NCI-H128 (cell line): Measurements from ENCODE around the gene NUBP2.

Source experiments
- DNase-seq: peaks from one replicate; lab custom pipeline; 2025; ENCODE audit not compliant: unreplicated experiment; lab: John Stamatoyannopoulos, UW

The NUBP2 gene

DNA sequence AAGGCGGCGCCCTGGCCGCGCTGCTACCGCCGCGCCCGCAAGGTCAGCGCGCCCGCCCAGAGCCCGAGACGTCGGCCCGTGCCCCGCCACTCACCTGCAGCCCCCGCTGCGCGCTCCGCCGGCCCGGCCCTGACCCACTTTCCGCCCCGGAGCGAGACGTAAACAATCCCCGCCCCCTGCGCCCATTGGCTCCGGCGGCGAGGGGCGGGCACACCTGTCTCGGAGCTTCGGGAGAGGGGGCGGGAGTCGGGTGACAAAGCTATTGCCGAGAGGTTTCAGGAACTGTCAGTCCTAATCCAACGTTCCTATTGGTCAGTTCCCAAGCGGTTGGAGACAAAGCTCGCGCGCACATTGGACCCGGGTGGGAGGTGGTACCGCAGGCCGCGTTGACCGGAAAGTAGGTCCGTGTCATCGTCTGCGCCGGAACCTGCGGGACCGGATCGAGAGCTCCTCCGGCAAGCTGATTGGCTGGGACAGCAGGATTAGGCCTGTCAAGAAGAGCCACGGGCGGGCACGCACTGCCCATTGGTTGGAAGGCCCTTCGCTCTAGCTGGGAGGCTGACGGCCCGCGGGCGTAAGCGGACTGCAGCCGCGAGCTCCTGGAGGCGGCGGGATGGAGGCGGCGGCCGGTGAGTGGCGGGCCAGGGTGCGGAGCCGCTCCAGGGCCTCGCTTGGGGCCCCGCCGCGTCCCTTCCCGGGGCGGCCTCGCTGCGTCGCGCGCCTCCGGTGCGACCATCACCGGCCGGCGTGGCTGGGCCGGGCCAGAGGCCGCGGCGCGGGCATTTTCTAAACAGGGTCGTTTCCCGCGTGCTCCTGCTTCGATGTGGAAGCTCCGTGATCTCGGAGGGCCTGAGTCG is at the start of gene NUBP2, which contains the start of gene SPSB3:
NUBP2 (plus strand) TSS at position 553 of the 857 bp plus-strand sequence; CDS start at position 614, 61 bp downstream.
SPSB3 (minus strand) TSS at position 164 of the 857 bp plus-strand sequence. CDS start 1,088 bp downstream, outside the sequence.
- DNase-seq = peak; percentile 96

- no peak for DNase-seq
Observed at GRCh38 chr16:1734123-1734522, 48.6 kb upstream of the NUBP2 start.

- DNase-seq = no peak
Observed at GRCh38 chr16:1734816-1735215, 47.9 kb upstream of the NUBP2 start.

GRCh38 chr16:1740234-1740633 is 42.5 kb upstream of the NUBP2 start:
- DNase-seq = no peak

DNA sequence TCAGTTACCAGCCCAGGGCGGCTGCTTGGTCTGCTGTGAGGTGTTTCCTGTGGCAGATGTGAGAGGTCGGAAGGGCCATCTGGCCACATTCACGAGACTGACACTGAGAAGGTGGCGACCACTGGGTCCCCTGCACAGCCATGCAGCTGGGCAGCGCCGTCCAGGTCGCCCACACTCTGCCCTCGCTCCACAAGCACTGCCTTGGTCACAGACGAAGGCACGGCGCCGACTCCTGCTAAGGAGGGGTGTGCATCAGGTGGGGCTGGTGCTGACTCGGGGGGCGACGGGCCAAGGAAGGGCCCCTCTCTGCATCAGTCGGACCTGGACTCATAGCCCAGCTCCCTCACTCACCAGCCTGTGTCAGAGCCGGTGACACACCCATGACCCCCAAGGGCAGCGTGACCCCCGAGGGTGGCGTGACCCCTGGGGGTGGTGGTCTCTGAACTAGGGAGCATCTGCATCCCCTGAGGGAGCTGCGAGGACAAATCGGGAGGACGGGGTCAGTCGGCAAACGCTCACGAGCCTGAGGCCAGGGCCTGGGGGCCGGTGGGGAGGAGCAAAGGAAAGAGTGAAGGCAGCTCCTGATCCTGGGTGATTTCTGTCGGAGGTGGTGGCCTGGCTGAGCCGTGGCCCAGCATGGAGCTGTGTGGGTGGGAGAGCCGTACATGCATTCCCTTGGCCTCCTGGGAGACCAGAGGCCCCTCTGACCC is 41.8 kb upstream of the NUBP2 start:
- no peak for DNase-seq

DNA sequence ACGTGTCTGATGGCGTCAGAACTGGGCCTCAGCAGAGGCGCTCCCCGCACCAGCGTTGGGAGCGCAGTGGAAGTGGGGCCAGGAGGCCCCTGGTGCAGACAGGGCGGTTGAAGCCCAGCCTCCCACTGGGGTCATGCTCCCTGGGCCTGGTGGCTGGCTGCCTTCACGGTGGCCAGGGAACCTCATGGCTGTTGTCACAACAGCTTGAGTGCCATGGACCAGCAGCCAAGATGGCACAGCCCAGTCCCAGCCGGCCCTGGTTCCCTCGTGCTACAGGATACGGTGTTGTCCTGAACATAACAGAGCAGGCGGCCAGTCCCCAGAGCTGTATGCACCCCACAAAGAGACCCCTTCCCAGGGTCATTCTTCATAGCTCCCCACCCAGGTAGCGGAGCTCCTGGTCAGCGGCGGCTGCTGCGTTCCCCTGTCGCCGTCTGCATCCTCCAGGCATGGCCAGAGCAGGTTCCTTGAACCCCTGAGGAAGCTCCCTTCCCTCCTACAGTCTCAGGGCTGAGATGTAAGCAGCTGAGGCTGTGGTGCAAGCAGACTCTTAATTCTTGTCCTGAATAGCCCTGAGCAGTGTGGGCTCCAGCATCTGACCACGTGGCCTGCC is 41.1 kb upstream of the NUBP2 start:
- no peak for DNase-seq

GRCh38 chr16:1743376-1744337 is 39.1 kb upstream of the NUBP2 start:
- no peak for DNase-seq

- DNase-seq = no peak
Observed at GRCh38 chr16:1744338-1744840, 38.4 kb upstream of the NUBP2 start.

GRCh38 chr16:1745181-1745899 is 37.4 kb upstream of the NUBP2 start:
- DNase-seq = no peak

- no peak for DNase-seq
Observed at GRCh38 chr16:1745900-1746692, 36.7 kb upstream of the NUBP2 start.

DNA sequence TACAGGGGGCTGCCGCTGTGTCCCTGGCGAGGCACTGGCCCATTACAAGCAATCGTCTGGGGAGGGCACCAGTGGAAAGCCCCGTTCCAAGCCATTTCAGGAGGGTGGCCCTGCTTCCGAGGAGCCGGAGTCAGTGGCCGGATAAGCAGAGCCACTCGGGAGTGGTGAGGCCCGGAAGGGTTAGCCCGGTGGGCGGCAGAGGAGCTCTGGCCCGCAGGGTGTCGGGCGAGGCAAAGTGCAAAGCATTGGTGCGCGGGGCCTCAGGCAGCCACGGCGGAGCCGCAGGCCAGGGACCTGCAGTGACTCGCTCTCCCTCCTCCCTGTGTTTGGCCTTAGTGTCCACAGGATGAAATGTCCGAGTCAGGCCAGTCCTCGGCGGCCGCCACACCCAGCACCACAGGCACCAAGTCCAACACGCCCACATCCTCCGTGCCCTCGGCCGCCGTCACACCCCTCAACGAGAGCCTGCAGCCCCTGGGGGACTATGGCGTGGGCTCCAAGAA is 36.0 kb upstream of the NUBP2 start:
- DNase-seq = no peak

DNA sequence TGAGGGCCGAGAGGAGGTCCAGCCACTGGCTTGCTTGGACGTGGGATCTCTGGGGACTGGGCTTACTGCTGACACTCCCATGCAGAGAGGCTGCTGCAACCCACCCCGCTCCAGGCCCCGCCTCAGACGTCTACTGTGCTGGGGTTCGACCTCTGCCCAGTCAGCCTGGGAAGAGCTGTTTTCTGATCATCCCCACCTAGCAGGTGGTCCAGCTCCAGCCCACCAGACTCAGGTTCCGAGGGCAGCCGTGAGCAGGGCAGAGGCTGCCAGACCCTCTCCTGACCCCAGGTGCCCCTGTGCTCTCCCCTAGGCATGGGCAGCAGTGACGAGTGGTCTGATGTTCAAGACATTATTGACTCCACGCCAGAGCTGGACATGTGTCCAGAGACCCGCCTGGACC is 34.8 kb upstream of the NUBP2 start:
- no peak for DNase-seq

DNA sequence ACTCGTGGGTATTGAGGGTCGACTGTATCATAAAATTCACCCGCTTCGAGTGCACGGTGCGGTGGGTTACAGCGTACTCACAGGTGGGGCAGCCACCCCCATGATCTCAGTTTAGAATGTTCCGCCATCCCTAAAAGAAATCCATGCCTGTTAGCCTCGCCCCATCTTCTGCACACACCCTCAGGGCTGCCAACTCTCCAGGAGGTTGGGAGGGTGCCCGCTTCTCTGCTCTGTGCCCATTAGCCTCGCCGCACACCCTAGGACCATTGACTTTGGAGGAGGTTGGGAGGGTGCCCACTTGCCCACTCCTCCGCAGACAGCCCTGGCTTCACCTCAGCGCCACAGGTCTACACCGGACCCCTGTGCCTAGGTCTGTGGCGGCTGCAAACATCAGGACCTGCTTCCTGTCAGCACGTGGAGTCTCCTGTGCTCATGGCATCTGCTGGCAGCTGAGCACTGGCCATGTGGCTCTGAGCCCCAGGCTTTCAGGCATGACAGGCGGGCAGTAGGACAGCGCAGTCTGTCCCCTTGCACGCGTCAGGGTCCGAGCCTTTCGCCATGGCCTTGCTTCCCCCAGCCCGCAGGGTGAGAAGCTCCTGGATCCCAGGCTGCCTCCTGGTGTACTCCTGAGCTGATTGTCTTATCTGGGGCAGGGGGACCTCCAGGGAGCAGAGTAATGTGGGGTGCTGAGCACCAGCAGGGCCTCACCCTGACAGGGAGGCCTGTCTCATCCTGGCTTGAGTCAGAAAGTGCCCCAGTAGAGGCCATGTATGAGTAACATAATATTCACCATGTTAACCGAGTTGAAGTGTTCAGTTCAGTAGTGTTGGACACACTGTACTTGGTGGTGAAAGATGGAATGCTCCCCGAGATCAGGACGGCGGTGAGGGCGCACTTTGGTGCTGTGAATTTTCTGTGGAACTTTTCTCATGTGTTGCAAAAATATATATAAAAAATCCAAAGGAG is 33.3 kb upstream of the NUBP2 start:
- DNase-seq = no peak

DNA sequence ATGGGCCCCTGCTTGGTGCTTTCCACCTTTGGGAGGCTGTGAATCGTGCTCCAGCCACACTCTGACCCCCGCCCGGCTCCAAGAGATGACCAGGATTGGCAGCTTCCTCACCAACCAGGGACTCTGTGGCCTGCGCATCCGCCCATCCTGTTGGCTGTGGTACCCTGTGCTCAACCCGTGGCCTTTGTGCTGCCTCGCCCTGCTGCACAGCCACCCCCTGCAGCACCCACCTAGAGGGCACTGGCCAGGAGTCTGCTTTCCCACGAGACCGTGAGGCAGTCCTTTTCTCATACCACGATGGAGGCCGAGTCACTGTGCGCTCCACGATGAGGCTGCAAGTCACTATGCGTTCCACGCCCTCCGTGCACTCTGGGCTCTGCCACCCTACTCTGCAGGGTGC is 30.8 kb upstream of the NUBP2 start:
- no peak for DNase-seq

GRCh38 chr16:1752853-1753252 is 29.9 kb upstream of the NUBP2 start:
- no peak for DNase-seq

- DNase-seq = no peak
Observed at GRCh38 chr16:1754204-1754603, 28.6 kb upstream of the NUBP2 start.

DNA sequence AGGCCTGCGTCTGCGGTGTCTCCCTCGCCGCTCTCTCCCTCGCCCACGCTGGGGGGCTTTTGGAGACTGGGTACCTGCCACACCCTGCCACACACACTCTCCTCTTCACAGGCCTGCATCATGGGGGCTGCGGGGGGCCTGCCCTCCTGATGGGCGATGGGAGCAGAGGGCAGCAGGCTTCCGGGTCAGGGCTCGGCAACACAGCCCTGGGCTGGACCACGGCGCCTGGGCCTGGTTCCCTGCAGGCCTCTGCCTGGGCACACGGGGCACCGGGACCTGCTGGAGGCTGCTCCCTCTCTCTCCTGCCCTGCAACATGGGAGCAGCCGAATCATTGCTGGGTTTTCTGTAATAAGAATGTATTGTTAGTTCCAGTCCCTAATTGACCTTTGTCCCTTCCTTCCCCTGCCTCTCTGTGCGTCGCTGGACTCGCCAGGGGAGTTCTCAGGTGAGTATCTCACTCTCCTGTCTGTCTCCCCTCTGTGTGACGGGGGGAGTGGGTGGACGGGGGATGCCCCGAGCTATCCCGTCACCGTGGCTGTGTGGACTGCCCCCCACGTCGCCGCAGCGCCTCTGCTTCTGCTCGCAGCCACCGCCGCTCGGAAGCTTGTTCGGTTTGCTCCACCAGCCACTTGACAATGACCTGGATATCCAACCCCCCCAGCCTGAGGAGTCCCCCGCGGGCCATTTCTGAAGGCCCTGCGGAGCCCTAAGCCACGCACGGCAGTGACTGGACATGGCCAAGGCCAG is 24.9 kb upstream of the NUBP2 start:
- DNase-seq = no peak
